Measurements from ENCODE around the gene ATG10. TPM values are rescaled to one million over a fixed set of nuclear protein-coding genes. Genes with fewer than 3 reads are reported as not detected.

The ATG10 gene
- total and polyA plus RNA-seq, 2 of the 13 experiments (the other 11 are each of a cell fraction or from before 2014, with no cell fraction given): 2.0 to 5.7 TPM

GRCh38 chr5:82018462-82018861 is 46.6 kb downstream of the ATG10 start (continued):
- TF ChIP-seq ARID3A (IDR thresholded peaks at IDR 0.05; ENCODE audit: low read depth, low read length) (no peak), NFYB (CRISPR knock-in tag; IDR thresholded peaks at IDR 0.05) (no peak), RARG (CRISPR knock-in tag; IDR thresholded peaks at IDR 0.05; ENCODE audit: low read depth) (no peak), TOPORS (CRISPR knock-in tag; IDR thresholded peaks at IDR 0.05) (no peak), FOXC1 (CRISPR knock-in tag; IDR thresholded peaks at IDR 0.05; ENCODE audit: borderline replicate concordance) (no peak), MIXL1 (CRISPR knock-in tag; IDR thresholded peaks at IDR 0.05) (0 out of 2 replicates have a peak, but pooled peaks have one; percentile 53), PHF21A (CRISPR knock-in tag; IDR thresholded peaks at IDR 0.05) (no peak), ZBTB4 (CRISPR knock-in tag; IDR thresholded peaks at IDR 0.05; ENCODE audit: borderline replicate concordance) (no peak), KDM5A (IDR thresholded peaks at IDR 0.05; ENCODE audit: borderline replicate concordance, low read length) (no peak), FOXP4 (CRISPR knock-in tag; IDR thresholded peaks at IDR 0.05) (peak; percentile 47; the same call in 1 of the 2 replicates)
- TF ChIP-seq, protein P1, sequence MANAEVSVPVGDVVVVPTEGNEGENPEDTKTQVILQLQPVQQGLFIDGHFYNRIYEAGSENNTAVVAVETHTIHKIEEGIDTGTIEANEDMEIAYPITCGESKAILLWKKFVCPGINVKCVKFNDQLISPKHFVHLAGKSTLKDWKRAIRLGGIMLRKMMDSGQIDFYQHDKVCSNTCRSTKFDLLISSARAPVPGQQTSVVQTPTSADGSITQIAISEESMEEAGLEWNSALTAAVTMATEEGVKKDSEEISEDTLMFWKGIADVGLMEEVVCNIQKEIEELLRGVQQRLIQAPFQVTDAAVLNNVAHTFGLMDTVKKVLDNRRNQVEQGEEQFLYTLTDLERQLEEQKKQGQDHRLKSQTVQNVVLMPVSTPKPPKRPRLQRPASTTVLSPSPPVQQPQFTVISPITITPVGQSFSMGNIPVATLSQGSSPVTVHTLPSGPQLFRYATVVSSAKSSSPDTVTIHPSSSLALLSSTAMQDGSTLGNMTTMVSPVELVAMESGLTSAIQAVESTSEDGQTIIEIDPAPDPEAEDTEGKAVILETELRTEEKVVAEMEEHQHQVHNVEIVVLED (CRISPR knock-in tag; IDR thresholded peaks at IDR 0.05; ENCODE audit: borderline replicate concordance): no peak
- TF ChIP-seq, protein P2, sequence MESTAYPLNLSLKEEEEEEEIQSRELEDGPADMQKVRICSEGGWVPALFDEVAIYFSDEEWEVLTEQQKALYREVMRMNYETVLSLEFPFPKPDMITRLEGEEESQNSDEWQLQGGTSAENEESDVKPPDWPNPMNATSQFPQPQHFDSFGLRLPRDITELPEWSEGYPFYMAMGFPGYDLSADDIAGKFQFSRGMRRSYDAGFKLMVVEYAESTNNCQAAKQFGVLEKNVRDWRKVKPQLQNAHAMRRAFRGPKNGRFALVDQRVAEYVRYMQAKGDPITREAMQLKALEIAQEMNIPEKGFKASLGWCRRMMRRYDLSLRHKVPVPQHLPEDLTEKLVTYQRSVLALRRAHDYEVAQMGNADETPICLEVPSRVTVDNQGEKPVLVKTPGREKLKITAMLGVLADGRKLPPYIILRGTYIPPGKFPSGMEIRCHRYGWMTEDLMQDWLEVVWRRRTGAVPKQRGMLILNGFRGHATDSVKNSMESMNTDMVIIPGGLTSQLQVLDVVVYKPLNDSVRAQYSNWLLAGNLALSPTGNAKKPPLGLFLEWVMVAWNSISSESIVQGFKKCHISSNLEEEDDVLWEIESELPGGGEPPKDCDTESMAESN (CRISPR knock-in tag; conservative IDR thresholded peaks at IDR 0.05): no peak
- TF ChIP-seq, protein P3, sequence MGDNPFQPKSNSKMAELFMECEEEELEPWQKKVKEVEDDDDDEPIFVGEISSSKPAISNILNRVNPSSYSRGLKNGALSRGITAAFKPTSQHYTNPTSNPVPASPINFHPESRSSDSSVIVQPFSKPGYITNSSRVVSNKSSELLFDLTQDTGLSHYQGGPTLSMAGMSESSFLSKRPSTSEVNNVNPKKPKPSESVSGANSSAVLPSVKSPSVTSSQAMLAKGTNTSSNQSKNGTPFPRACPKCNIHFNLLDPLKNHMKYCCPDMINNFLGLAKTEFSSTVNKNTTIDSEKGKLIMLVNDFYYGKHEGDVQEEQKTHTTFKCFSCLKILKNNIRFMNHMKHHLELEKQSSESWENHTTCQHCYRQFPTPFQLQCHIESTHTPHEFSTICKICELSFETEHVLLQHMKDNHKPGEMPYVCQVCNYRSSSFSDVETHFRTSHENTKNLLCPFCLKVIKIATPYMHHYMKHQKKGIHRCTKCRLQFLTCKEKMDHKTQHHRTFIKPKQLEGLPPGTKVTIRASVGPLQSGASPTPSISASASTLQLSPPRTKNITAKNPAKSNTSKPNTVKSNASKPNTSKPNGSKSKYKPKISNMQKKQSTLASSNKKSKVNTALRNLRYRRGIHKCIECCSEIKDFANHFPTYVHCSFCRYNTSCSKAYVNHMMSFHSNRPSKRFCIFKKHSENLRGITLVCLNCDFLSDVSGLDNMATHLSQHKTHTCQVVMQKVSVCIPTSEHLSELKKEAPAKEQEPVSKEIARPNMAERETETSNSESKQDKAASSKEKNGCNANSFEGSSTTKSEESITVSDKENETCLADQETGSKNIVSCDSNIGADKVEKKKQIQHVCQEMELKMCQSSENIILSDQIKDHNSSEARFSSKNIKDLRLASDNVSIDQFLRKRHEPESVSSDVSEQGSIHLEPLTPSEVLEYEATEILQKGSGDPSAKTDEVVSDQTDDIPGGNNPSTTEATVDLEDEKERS (CRISPR knock-in tag; IDR thresholded peaks at IDR 0.05): no peak
